ENCODE results near the gene CARMIL1. TPM values are rescaled to one million over a fixed set of nuclear protein-coding genes. Genes with fewer than 3 reads are reported as not detected.
"Not testable (repeated sequence)": the region's sequence is repeated elsewhere in the genome, so short reads cannot be mapped to it uniquely, and the experiment has no call there.

CARMIL1 gene
- polyA plus RNA-seq, 4 donors = 35.3 to 74.5 (median 47.2) TPM

GRCh38 chr6:25296217-25296905 lies 17.2 kb downstream of the CARMIL1 start:
- peak overlapping the region in 1 of 3 donors; percentile 70 for H3K27ac ChIP-seq (ENCODE audit: low read depth in 1 of 3, low read length in 2 of 3)
- FAIRE-seq (no peak), DNase-seq (peak in 1 of 2 donors; percentile 13)
- no peaks in the 10 kb centered on the region for H3K36me3 ChIP-seq (ENCODE audit: control insufficient read depth in 3 of 3, insufficient read depth in 2 of 3, low read depth in 1 of 3, low read length in 3 of 3)
- 71 to 77% (median 76%) methylated on average over 2 of the region's 2 CpGs for WGBS, 3 donors
- H3K4me1 ChIP-seq (ENCODE audit: control insufficient read depth in 3 of 3, insufficient read depth in 2 of 3, low read depth in 1 of 3, low read length in 2 of 3) = peaks cover 6 to 18% (median 11%) of the 10 kb centered on the region in 3 donors
- H3K27me3 ChIP-seq (ENCODE audit: control insufficient read depth in 3 of 3, insufficient read depth in 3 of 3, low read length in 3 of 3) = no peaks in the 10 kb centered on the region
- H3K4me3 ChIP-seq (ENCODE audit: low read depth in 1 of 3, low read length in 3 of 3) = no peak overlapping the region
- no peaks in the 10 kb centered on the region for H3K9me3 ChIP-seq (ENCODE audit: control insufficient read depth in 2 of 2, insufficient read depth in 1 of 2, low read depth in 1 of 2, low read length in 1 of 2)

DNA sequence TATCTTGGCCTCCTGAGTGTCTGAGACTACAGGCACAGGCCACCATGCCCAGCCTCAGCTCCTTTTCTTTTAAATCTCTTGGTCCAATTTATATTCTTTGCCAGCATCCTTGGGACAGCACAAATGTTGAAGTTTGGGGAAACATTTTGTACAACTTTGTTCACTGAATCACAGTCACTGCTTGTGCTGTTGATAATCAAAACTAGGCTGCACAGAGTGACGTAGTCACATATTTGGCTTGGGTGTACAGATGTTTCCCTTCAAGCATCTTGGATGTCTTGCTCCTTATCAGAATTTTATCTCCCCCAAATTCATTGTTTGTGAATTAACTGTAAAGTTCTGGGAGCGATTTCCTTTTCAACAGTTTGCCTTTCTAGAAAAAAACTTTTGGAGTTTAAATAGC lies 17.9 kb downstream of the CARMIL1 start:
- H3K36me3 ChIP-seq (ENCODE audit: control insufficient read depth in 3 of 3, insufficient read depth in 2 of 3, low read depth in 1 of 3, low read length in 3 of 3) = no peaks in the 10 kb centered on the region
- FAIRE-seq (no peak), DNase-seq (no peak)
- H3K9me3 ChIP-seq (ENCODE audit: control insufficient read depth in 2 of 2, insufficient read depth in 1 of 2, low read depth in 1 of 2, low read length in 1 of 2) = no peaks in the 10 kb centered on the region
- H3K4me1 ChIP-seq (ENCODE audit: control insufficient read depth in 3 of 3, insufficient read depth in 2 of 3, low read depth in 1 of 3, low read length in 2 of 3) = peaks cover 6 to 20% (median 12%) of the 10 kb centered on the region in 3 donors
- 51 to 66% (median 59%) methylated on average over 2 of the region's 2 CpGs for WGBS, 3 donors
- H3K27ac ChIP-seq (ENCODE audit: low read depth in 1 of 3, low read length in 2 of 3) = peak overlapping the region in 1 of 3 donors; percentile 4
- no peak overlapping the region for H3K4me3 ChIP-seq (ENCODE audit: low read depth in 1 of 3, low read length in 3 of 3)
- H3K27me3 ChIP-seq (ENCODE audit: control insufficient read depth in 3 of 3, insufficient read depth in 3 of 3, low read length in 3 of 3) = no peaks in the 10 kb centered on the region

- 86 to 92% (median 91%) methylated on average over 3 of the region's 3 CpGs for WGBS, 3 donors
- H3K27ac ChIP-seq (ENCODE audit: low read depth in 1 of 3, low read length in 2 of 3) = no peak overlapping the region
- no peak overlapping the region for H3K4me3 ChIP-seq (ENCODE audit: low read depth in 1 of 3, low read length in 3 of 3)
- DNase-seq = no peak
- no peaks in the 10 kb centered on the region for H3K36me3 ChIP-seq (ENCODE audit: control insufficient read depth in 3 of 3, insufficient read depth in 2 of 3, low read depth in 1 of 3, low read length in 3 of 3)
- H3K4me1 ChIP-seq (ENCODE audit: control insufficient read depth in 3 of 3, insufficient read depth in 2 of 3, low read depth in 1 of 3, low read length in 2 of 3) = peaks cover 6 to 26% (median 21%) of the 10 kb centered on the region in 3 donors
- FAIRE-seq = no peak
- no peaks in the 10 kb centered on the region for H3K9me3 ChIP-seq (ENCODE audit: control insufficient read depth in 2 of 2, insufficient read depth in 1 of 2, low read depth in 1 of 2, low read length in 1 of 2)
- H3K27me3 ChIP-seq (ENCODE audit: control insufficient read depth in 3 of 3, insufficient read depth in 3 of 3, low read length in 3 of 3) = no peaks in the 10 kb centered on the region
Observed at GRCh38 chr6:25297823-25298522, 18.8 kb downstream of the CARMIL1 start.

- H3K27ac ChIP-seq (ENCODE audit: low read depth in 1 of 3, low read length in 2 of 3); FAIRE-seq: not testable (repeated sequence)
Observed at GRCh38 chr6:25298523-25298865, 19.3 kb downstream of the CARMIL1 start.

GRCh38 chr6:25301362-25301761 lies 22.2 kb downstream of the CARMIL1 start:
- 50 to 60% (median 58%) methylated on average over 3 of the region's 3 CpGs for WGBS, 3 donors
- Histone ChIP-seq H3K36me3 (ENCODE audit: control insufficient read depth in 3 of 3, insufficient read depth in 2 of 3, low read depth in 1 of 3, low read length in 3 of 3) (no peaks in the 10 kb centered on the region), H3K4me1 (ENCODE audit: control insufficient read depth in 3 of 3, insufficient read depth in 2 of 3, low read depth in 1 of 3, low read length in 2 of 3) (peaks cover 4 to 33% (median 19%) of the 10 kb centered on the region in 3 donors), H3K4me3 (ENCODE audit: low read depth in 1 of 3, low read length in 3 of 3) (no peak overlapping the region), H3K9me3 (ENCODE audit: control insufficient read depth in 2 of 2, insufficient read depth in 1 of 2, low read depth in 1 of 2, low read length in 1 of 2) (no peaks in the 10 kb centered on the region), H3K27me3 (ENCODE audit: control insufficient read depth in 3 of 3, insufficient read depth in 3 of 3, low read length in 3 of 3) (no peaks in the 10 kb centered on the region), H3K27ac (ENCODE audit: low read depth in 1 of 3, low read length in 2 of 3) (no peak overlapping the region)
- FAIRE-seq (no peak), DNase-seq (no peak)

More at GRCh38 chr6:25298523-25298865, 19.3 kb downstream of the CARMIL1 start:
- not testable (repeated sequence) for DNase-seq; H3K9me3 ChIP-seq (ENCODE audit: control insufficient read depth in 2 of 2, insufficient read depth in 1 of 2, low read depth in 1 of 2, low read length in 1 of 2); H3K27me3 ChIP-seq (ENCODE audit: control insufficient read depth in 3 of 3, insufficient read depth in 3 of 3, low read length in 3 of 3); H3K36me3 ChIP-seq (ENCODE audit: control insufficient read depth in 3 of 3, insufficient read depth in 2 of 3, low read depth in 1 of 3, low read length in 3 of 3); H3K4me3 ChIP-seq (ENCODE audit: low read depth in 1 of 3, low read length in 3 of 3)
- WGBS, 3 donors = 87 to 90% (median 87%) methylated on average over 8 of the region's 8 CpGs
- H3K4me1 ChIP-seq (ENCODE audit: control insufficient read depth in 3 of 3, insufficient read depth in 2 of 3, low read depth in 1 of 3, low read length in 2 of 3) = peaks cover 4 to 26% (median 23%) of the 10 kb centered on the region in 3 donors

DNA sequence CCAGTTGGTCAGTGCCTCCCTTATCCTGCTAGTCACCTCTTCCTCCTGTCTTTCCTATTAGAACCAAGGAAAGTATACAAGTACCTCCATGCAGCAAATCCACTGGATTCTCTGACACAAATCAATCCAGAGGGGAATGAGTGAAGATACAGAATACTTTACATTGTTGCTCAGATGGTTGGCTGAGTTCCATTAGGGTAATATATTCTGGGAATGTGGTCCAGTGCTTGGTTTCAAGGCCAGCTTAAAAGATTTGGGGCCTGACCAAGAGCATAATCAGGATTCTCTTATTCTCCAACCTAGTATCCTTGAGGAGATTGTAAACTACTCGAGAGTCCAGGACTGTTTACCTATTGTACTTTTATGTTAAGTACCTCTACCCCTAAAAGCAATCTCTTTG lies 23.0 kb downstream of the CARMIL1 start:
- H3K9me3 ChIP-seq (ENCODE audit: control insufficient read depth in 2 of 2, insufficient read depth in 1 of 2, low read depth in 1 of 2, low read length in 1 of 2) = no peaks in the 10 kb centered on the region
- H3K36me3 ChIP-seq (ENCODE audit: control insufficient read depth in 3 of 3, insufficient read depth in 2 of 3, low read depth in 1 of 3, low read length in 3 of 3) = no peaks in the 10 kb centered on the region
- no peak overlapping the region for H3K4me3 ChIP-seq (ENCODE audit: low read depth in 1 of 3, low read length in 3 of 3)
- H3K27ac ChIP-seq (ENCODE audit: low read depth in 1 of 3, low read length in 2 of 3) = peak overlapping the region in 2 of 3 donors; percentile 33 to 46
- DNase-seq = no peak
- peaks cover 4 to 31% (median 14%) of the 10 kb centered on the region in 3 donors for H3K4me1 ChIP-seq (ENCODE audit: control insufficient read depth in 3 of 3, insufficient read depth in 2 of 3, low read depth in 1 of 3, low read length in 2 of 3)
- WGBS, 3 donors = 4 to 44% (median 16%) methylated on average over 1 of the region's 1 CpG
- FAIRE-seq = no peak
- H3K27me3 ChIP-seq (ENCODE audit: control insufficient read depth in 3 of 3, insufficient read depth in 3 of 3, low read length in 3 of 3) = no peaks in the 10 kb centered on the region

- H3K27me3 ChIP-seq (ENCODE audit: control insufficient read depth in 3 of 3, insufficient read depth in 3 of 3, low read length in 3 of 3) = no peaks in the 10 kb centered on the region
- WGBS, 3 donors = 8 to 41% (median 32%) methylated on average over 6 of the region's 6 CpGs
- H3K36me3 ChIP-seq (ENCODE audit: control insufficient read depth in 3 of 3, insufficient read depth in 2 of 3, low read depth in 1 of 3, low read length in 3 of 3) = no peaks in the 10 kb centered on the region
- peak; percentile 61 to 79 for DNase-seq
- no peaks in the 10 kb centered on the region for H3K9me3 ChIP-seq (ENCODE audit: control insufficient read depth in 2 of 2, insufficient read depth in 1 of 2, low read depth in 1 of 2, low read length in 1 of 2)
- no peak overlapping the region for H3K4me3 ChIP-seq (ENCODE audit: low read depth in 1 of 3, low read length in 3 of 3)
- FAIRE-seq = no peak
- peak overlapping the region in 2 of 3 donors; percentile 33 to 80 for H3K27ac ChIP-seq (ENCODE audit: low read depth in 1 of 3, low read length in 2 of 3)
- peaks cover 4 to 33% (median 12%) of the 10 kb centered on the region in 3 donors for H3K4me1 ChIP-seq (ENCODE audit: control insufficient read depth in 3 of 3, insufficient read depth in 2 of 3, low read depth in 1 of 3, low read length in 2 of 3)
Observed at GRCh38 chr6:25302677-25303128, 23.5 kb downstream of the CARMIL1 start.

GRCh38 chr6:25303254-25303653 lies 24.1 kb downstream of the CARMIL1 start:
- Histone ChIP-seq H3K4me1 (ENCODE audit: control insufficient read depth in 3 of 3, insufficient read depth in 2 of 3, low read depth in 1 of 3, low read length in 2 of 3) (peaks cover 4 to 33% (median 15%) of the 10 kb centered on the region in 3 donors), H3K27ac (ENCODE audit: low read depth in 1 of 3, low read length in 2 of 3) (peak overlapping the region in 1 of 3 donors; percentile 56)

More at GRCh38 chr6:25303254-25303653, 24.1 kb downstream of the CARMIL1 start:
- Histone ChIP-seq H3K4me3 (ENCODE audit: low read depth in 1 of 3, low read length in 3 of 3) (no peak overlapping the region), H3K27me3 (ENCODE audit: control insufficient read depth in 3 of 3, insufficient read depth in 3 of 3, low read length in 3 of 3) (no peaks in the 10 kb centered on the region), H3K36me3 (ENCODE audit: control insufficient read depth in 3 of 3, insufficient read depth in 2 of 3, low read depth in 1 of 3, low read length in 3 of 3) (no peaks in the 10 kb centered on the region), H3K9me3 (ENCODE audit: control insufficient read depth in 2 of 2, insufficient read depth in 1 of 2, low read depth in 1 of 2, low read length in 1 of 2) (no peaks in the 10 kb centered on the region)
- 13 to 65% (median 36%) methylated on average over 1 of the region's 1 CpG for WGBS, 3 donors
- no peak for FAIRE-seq
- DNase-seq = peak; percentile 70 to 84
